Esophagus squamous epithelium (tissue), 4 donors: ENCODE measurements around the gene LRRC66.

Experiments
- POLR2A ChIP-seq, 4 donors: fragments of 450-650 bp; IDR thresholded peaks; one replicate each; pipeline ENCODE4 v1.6.1; 2017; ENCODE audit warnings: antibody characterized with exemption in 4 of 4, mild to moderate bottlenecking in 4 of 4, moderate library complexity in 3 of 4
- TF ChIP-seq, protein P1 (sequence below), 6 experiments: fragments of 450-650 bp in 4 of 6; fragments of 200-600 bp in 2 of 6; sonication (generic) in 2 of 6; IDR thresholded peaks; one replicate each; pipeline ENCODE4 v1.5.1; 2016 to 2019; ENCODE audit warnings: antibody characterized with exemption in 6 of 6, mild to moderate bottlenecking in 4 of 6, moderate library complexity in 4 of 6

DNA sequence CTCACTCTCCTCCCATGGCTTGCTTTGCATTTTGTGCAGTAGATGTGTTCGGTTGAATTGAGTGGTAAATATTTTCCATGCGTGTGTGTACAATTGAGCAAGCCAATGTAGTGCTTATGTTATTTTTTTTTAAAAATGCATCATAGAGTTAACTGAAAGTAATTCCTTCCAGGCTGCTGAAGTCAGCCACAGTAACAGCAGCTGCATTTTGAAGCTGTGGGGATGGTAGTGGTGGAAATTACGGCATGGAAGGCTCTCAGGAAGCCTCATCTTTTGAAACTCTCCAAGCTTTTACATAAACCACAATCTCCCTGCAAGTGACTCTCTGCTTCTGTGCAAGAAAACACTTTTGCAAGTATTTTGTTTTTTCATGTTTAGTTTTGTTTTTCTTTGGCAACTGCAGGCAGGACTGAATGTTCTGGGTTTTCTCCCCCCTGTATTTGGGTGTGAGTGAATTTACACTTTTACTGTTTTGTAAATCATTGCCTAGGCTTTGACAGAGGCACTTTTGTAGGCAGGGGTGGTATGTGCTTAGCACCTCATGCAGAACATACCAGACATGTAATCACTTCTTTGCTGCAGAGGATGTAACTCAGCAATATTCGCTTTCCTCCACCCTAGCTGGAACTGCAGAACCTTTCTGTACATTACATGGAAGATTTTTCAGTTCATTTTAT, 56.2 kb downstream of the LRRC66 start:
- TF ChIP-seq, protein P1, sequence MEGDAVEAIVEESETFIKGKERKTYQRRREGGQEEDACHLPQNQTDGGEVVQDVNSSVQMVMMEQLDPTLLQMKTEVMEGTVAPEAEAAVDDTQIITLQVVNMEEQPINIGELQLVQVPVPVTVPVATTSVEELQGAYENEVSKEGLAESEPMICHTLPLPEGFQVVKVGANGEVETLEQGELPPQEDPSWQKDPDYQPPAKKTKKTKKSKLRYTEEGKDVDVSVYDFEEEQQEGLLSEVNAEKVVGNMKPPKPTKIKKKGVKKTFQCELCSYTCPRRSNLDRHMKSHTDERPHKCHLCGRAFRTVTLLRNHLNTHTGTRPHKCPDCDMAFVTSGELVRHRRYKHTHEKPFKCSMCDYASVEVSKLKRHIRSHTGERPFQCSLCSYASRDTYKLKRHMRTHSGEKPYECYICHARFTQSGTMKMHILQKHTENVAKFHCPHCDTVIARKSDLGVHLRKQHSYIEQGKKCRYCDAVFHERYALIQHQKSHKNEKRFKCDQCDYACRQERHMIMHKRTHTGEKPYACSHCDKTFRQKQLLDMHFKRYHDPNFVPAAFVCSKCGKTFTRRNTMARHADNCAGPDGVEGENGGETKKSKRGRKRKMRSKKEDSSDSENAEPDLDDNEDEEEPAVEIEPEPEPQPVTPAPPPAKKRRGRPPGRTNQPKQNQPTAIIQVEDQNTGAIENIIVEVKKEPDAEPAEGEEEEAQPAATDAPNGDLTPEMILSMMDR (IDR thresholded peaks at IDR 0.05), result no peak
- no peak for TF ChIP-seq POLR2A (IDR thresholded peaks at IDR 0.05)
